Hepatocyte (in vitro differentiated cells): ENCODE measurements around the gene CCDC188. TPM values are rescaled to one million over a fixed set of nuclear protein-coding genes. Genes with fewer than 3 reads are reported as not detected.

ENCODE experiments used
- DNase-seq: peaks from one replicate; pipeline ENCODE4 v3.0.0-alpha.2; 2016; ENCODE audit warnings: low spot score
- H2AFZ ChIP-seq: fragments of 200-600 bp; sonication (generic); 2 replicates; pipeline ENCODE4 v1.6.0; 2016; ENCODE audit warnings: antibody characterized with exemption, mild to moderate bottlenecking
- H3K27ac ChIP-seq: fragments of 200-600 bp; sonication (generic); 2 replicates; pipeline ENCODE4 v1.5.1; 2016; ENCODE audit warnings: mild to moderate bottlenecking
- H3K27me3 ChIP-seq: fragments of 200-600 bp; sonication (generic); 2 replicates; pipeline ENCODE4 v1.6.1; 2016
- H3K36me3 ChIP-seq: fragments of 200-600 bp; sonication (generic); replicated peaks from 2 replicates; pipeline ENCODE4 v1.5.1; 2016; ENCODE audit warnings: low read depth; ENCODE audit not compliant: insufficient read depth
- H3K4me1 ChIP-seq: fragments of 200-600 bp; sonication (generic); 2 replicates; pipeline ENCODE4 v1.5.1; 2016; ENCODE audit warnings: mild to moderate bottlenecking, moderate library complexity; ENCODE audit not compliant: insufficient read depth
- H3K4me2 ChIP-seq: fragments of 200-600 bp; sonication (generic); 2 replicates; pipeline ENCODE4 v1.6.0; 2016
- H3K4me3 ChIP-seq: fragments of 200-600 bp; sonication (generic); 2 replicates; pipeline ENCODE4 v1.5.1; 2016; ENCODE audit warnings: mild to moderate bottlenecking
- H3K79me2 ChIP-seq: fragments of 200-600 bp; sonication (generic); 2 replicates; pipeline ENCODE4 v1.6.0; 2017; ENCODE audit warnings: mild to moderate bottlenecking
- H3K9me2 ChIP-seq: fragments of 200-600 bp; sonication (generic); replicated peaks from 2 replicates; pipeline ENCODE4 v1.6.0; 2017; ENCODE audit warnings: mild to moderate bottlenecking; ENCODE audit not compliant: insufficient read depth
- H3K9me3 ChIP-seq: fragments of 200-600 bp; sonication (generic); 2 replicates; pipeline ENCODE4 v1.5.1; 2016; ENCODE audit warnings: low read depth, mild to moderate bottlenecking
- H4K20me1 ChIP-seq: fragments of 200-600 bp; sonication (generic); 2 replicates; pipeline ENCODE4 v1.6.0; 2016; ENCODE audit warnings: mild to moderate bottlenecking; ENCODE audit not compliant: insufficient read depth, poor library complexity, severe bottlenecking
- EZH2 ChIP-seq: fragments of 200-600 bp; sonication (generic); IDR thresholded peaks from 2 replicates; pipeline ENCODE4 v1.6.1; 2016; ENCODE audit warnings: antibody characterized with exemption, mild to moderate bottlenecking, borderline replicate concordance
- EZH2phosphoT487 ChIP-seq: fragments of 200-600 bp; sonication (generic); IDR thresholded peaks from one replicate; pipeline ENCODE4 v1.6.1; 2018; ENCODE audit warnings: antibody characterized with exemption, mild to moderate bottlenecking, low read depth, moderate library complexity; ENCODE audit not compliant: unreplicated experiment, severe bottlenecking
- WGBS: methylation state at CpG from one replicate; pipeline ENCODE4 v1.1.6; 2016; ENCODE audit warnings: low lambda C conversion rate; ENCODE audit errors: missing lambda C conversion rate; 5-methylcytosine and 5-hydroxymethylcytosine counted together
- polyA plus RNA-seq: library from polyadenylated mRNA; unstranded; fragments of >200 nt; fragmentation: Nextera tagmentation; extraction: Ambion mirVana; gene quantifications from 2 replicates; pipeline ENCODE4 v1.2.1, GENCODE V29; 2016
- total RNA-seq: library from RNA; depleted of rRNA; stranded (reverse); fragments of >200 nt; gene quantifications from 2 replicates; pipeline ENCODE4 v1.2.3, GENCODE V29; 2014
- TF ChIP-seq, protein P1 (sequence below): fragments of 200-600 bp; sonication (generic); IDR thresholded peaks from 2 replicates; pipeline ENCODE4 v1.5.1; 2016; ENCODE audit warnings: antibody characterized with exemption, mild to moderate bottlenecking; ENCODE audit not compliant: poor library complexity

CCDC188 gene
- total RNA-seq (not detected in 2 replicates), polyA plus RNA-seq (not detected in 2 replicates)

DNA sequence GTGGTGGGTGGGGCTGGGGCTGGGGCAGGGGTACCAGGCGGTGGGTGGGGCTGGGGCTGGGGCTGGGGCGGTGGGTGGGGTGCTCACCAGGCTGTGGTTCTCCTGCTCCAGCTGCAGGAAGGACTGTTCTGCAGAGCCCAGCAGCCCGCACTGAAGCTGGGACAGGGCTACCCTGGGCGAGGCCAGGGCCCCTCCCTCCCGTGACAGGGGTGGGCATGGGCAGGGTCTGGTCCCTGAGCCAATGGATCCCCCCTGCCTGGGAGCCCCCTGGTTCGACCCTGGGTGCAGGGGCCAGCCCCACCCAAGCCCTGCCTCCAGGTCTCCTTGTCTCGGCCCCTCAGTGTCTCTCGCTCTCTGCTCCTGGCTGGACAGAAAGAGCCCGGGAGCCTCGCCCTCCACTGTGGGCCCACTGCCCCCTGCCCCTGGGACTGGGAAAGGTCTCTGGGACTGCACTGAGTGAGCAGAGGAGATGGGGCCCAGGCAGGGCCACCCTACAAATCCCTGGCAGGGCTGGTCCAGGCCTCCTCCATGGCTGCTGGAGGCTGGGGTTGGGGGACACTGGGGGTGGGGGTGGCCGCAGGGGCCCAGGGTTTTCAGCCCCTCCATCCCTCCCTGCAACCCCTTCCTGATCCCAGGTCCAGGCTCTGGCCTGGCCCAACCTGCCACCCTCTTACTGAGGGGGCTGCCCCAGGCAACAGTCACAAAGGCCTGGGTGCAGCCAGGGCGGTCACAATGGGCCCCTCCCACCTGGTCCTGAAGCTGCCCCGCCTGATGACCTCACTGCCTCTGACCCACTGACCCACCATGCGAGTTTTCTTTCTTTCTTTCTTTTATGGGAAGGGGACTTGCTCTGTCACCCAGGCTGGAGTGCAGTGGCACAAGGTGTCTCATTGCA, at the start of gene CCDC188:
Gene CCDC188 (minus strand): TSS at position 675 of the 895 bp plus-strand sequence. CDS start 69 bp downstream, at position 606.
- TF ChIP-seq, protein P1, sequence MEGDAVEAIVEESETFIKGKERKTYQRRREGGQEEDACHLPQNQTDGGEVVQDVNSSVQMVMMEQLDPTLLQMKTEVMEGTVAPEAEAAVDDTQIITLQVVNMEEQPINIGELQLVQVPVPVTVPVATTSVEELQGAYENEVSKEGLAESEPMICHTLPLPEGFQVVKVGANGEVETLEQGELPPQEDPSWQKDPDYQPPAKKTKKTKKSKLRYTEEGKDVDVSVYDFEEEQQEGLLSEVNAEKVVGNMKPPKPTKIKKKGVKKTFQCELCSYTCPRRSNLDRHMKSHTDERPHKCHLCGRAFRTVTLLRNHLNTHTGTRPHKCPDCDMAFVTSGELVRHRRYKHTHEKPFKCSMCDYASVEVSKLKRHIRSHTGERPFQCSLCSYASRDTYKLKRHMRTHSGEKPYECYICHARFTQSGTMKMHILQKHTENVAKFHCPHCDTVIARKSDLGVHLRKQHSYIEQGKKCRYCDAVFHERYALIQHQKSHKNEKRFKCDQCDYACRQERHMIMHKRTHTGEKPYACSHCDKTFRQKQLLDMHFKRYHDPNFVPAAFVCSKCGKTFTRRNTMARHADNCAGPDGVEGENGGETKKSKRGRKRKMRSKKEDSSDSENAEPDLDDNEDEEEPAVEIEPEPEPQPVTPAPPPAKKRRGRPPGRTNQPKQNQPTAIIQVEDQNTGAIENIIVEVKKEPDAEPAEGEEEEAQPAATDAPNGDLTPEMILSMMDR, result no peak
- TF ChIP-seq EZH2phosphoT487, result no peak
- TF ChIP-seq EZH2, result no peak
- H3K4me2 ChIP-seq, result no peak within 1 kb of the TSS
- H2AFZ ChIP-seq, result no peak within 1 kb of the TSS
- no peak within 1 kb of the TSS for H3K27ac ChIP-seq
- no peaks in the 10 kb centered on the region for H3K27me3 ChIP-seq
- no peaks in the 10 kb centered on the region for H3K36me3 ChIP-seq
- DNase-seq, result no peak
- 90% methylated on average over 9 of the region's 14 CpGs for WGBS
- no peaks in the 10 kb centered on the region for H3K9me3 ChIP-seq
- H3K79me2 ChIP-seq, result no peaks in the 10 kb centered on the region
- H3K4me3 ChIP-seq, result no peak within 1 kb of the TSS
- H3K4me1 ChIP-seq, result no peaks in the 10 kb centered on the region
- no peaks in the 10 kb centered on the region for H3K9me2 ChIP-seq
- no peaks in the 10 kb centered on the region for H4K20me1 ChIP-seq

DNA sequence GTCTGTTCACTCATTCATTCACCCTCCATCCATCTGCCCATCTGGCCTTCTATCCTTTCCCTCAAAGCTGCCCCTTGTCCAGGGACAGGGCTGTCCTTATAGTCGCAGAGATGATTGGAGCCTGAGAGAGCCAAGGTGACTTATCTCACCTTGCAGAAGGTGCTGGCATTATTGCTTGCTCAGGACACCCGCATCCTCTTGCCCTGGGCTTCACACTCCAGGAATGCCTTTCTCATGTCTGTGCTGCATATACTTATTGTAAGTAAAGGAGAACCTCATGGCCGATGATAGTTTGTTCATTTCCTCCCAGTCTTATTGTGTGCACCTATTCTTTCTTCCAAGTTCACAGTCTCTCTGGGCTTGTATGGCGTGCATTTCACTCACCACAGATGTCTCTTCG, 49.1 kb upstream of the CCDC188 start:
- Histone ChIP-seq H3K4me2 (no peak overlapping the region), H3K9me3 (no peaks in the 10 kb centered on the region), H3K27me3 (no peaks in the 10 kb centered on the region), H2AFZ (no peak overlapping the region), H3K36me3 (no peaks in the 10 kb centered on the region), H4K20me1 (no peaks in the 10 kb centered on the region), H3K4me1 (peaks cover 28% of the 10 kb centered on the region), H3K4me3 (no peak overlapping the region), H3K27ac (no peak overlapping the region), H3K79me2 (no peaks in the 10 kb centered on the region), H3K9me2 (no peaks in the 10 kb centered on the region)
- 97% methylated on average over 5 of the region's 5 CpGs for WGBS
- no peak for DNase-seq
- TF ChIP-seq EZH2, result no peak
- TF ChIP-seq, protein P1, result no peak
- TF ChIP-seq EZH2phosphoT487, result no peak

DNA sequence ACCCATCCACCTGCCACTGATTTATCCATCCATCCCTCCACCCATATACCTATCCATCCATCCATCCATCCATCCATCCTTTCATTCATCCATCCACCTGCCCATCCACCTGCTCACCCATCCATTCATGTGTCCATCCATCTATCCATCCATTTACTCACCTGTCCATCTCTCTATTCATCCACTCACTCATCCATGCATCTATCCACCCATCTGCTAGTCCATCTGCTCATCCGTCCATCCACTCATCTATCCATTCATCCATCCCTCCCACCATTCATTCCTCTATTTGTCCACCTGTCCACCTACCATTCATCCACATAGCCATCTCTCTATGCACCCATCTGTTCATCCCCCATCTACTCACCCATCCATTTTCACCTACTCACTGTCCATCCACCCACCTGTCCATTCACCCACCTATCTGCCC, 48.6 kb upstream of the CCDC188 start:
- no peak overlapping the region for H3K27ac ChIP-seq
- no peaks in the 10 kb centered on the region for H3K9me2 ChIP-seq
- H2AFZ ChIP-seq, result no peak overlapping the region
- TF ChIP-seq, protein P1, result no peak
- TF ChIP-seq EZH2phosphoT487, result no peak
- TF ChIP-seq EZH2, result no peak
- no peaks in the 10 kb centered on the region for H3K79me2 ChIP-seq
- no peaks in the 10 kb centered on the region for H4K20me1 ChIP-seq
- H3K4me1 ChIP-seq, result peaks cover 23% of the 10 kb centered on the region
- DNase-seq, result no peak
- 94% methylated on average over 1 of the region's 1 CpG for WGBS
- H3K4me2 ChIP-seq, result no peak overlapping the region
- no peaks in the 10 kb centered on the region for H3K36me3 ChIP-seq
- H3K27me3 ChIP-seq, result no peaks in the 10 kb centered on the region
- no peak overlapping the region for H3K4me3 ChIP-seq
- H3K9me3 ChIP-seq, result no peaks in the 10 kb centered on the region
